Measurements from ENCODE around the gene MTHFD1L.
"Not testable (repeated sequence)": the region's sequence is repeated elsewhere in the genome, so short reads cannot be mapped to it uniquely, and the experiment has no call there.

The MTHFD1L gene

DNA sequence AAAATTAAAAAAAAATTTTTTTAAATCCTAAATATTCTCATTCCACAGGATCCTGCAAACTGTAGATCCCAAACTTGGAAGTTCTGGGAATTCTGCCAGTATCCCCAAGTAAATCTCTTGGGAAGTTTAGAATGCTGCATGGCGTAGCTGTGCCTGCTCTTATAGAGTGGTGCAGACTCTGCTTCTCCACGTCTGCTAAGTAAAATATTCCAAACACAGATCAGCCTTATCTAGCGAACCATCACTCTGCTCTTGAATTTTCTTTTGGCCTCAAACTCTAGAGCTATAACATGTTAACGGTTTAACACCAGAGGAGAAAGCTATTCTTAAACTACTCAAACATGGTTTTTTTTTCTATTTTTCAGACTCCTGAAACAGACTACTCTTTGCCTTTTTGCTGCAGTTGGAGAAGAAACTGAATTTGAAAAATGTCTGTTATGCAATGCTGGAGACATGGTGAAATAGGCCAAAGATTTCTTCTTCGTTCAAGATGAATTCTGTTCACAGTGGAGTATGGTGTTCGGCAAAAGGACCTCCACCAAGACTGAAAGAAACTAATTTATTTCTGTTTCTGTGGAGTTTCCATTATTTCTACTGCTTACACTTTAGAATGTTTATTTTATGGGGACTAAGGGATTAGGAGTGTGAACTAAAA, 235.8 kb downstream of the MTHFD1L start:
- no peak for DNase-seq

DNA sequence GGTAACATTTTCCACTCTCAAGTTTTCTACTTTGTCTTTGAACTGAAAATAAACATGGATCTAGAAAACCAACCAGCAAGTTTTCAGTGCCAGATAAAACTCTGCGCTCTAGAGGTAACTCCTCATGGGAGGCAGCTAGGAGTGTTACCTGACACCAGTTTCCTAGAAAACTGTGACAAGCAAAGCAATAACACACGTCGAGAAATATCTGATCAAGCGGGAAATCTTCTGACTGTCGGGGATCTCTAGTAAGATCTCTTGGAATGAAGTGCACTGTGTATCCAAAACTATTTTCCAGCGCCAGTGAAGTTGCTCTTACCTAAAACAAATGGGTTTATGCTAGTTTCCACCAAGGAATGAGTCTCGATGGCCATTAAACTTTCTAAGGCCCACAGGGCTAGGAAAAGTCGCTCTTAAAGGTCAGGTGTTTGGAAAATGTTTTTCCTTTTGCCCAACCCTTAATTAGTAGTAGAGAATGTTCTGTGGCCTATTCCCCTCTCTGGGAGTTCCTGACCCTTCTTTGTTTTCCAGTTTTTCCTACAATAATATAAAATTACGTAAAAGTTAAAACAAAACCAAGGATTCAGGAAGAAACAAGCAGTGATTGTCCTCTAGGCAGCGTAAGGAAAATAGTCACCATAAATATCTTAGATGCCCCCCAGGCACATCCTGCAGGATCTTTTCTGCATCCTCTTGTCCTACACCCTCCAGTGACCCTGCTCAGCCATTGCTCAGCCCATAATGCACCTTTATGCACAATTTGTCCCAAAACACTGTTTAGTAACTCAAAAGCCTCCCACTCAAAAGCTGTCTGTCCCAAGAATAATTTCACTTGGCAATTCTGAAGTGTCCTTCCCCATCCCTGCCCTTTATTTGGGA, 236.6 kb downstream of the MTHFD1L start:
- no peak for DNase-seq

DNA sequence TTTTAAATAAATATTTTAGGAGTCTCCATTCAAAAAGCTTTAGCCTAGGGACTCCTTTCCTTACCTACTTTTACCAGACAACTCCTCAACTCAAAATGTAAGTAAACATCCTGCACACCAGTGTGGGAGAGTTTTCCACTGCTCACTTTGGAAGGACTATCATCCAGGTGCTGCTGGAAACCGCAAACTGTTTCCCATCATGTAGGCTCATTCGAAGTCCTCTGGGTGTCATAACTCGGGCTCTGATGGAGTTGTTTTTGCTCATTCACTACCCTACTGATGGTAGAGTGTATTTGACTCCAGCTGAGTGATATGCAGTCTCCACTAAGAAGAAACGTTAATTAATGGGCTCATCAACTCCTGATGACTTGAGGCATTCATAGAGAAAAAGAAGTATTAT, 237.8 kb downstream of the MTHFD1L start:
- DNase-seq: no peak

GRCh38 chr6:151107897-151108427, 242.5 kb downstream of the MTHFD1L start:
- no peak for DNase-seq

- DNase-seq: no peak
These were observed 243.0 kb downstream of the MTHFD1L start for GRCh38 chr6:151108548-151108947.

GRCh38 chr6:151109361-151109760, 243.9 kb downstream of the MTHFD1L start:
- no peak for DNase-seq

GRCh38 chr6:151109869-151110575, 244.5 kb downstream of the MTHFD1L start:
- DNase-seq: no peak

DNA sequence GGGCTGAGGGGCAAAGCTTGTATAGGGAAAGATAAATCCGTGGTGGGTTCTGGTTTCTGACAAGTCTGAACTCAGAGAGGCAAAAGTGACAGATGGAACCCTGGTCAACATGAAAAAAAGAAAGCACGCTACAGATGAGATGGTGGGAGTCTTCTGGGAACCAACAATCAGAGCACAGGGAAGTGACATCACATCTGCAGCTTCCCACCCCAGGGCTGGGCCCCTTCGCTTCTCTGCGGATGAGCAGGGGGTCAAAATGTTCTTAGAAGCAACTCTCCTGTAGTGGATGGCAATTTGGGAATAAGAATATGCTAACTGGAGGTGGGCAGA, 245.0 kb downstream of the MTHFD1L start:
- no peak for DNase-seq

- DNase-seq: no peak
These were observed 246.2 kb downstream of the MTHFD1L start for GRCh38 chr6:151111670-151112069.

GRCh38 chr6:151112130-151112529, 246.6 kb downstream of the MTHFD1L start:
- DNase-seq: no peak

- not testable (repeated sequence) for DNase-seq
These were observed 247.4 kb downstream of the MTHFD1L start for GRCh38 chr6:151112884-151113283.

- no peak for DNase-seq
These were observed 248.1 kb downstream of the MTHFD1L start for GRCh38 chr6:151113641-151114040.

- DNase-seq: no peak
These were observed 253.1 kb downstream of the MTHFD1L start for GRCh38 chr6:151118461-151119123.

GRCh38 chr6:151119823-151120524, 254.5 kb downstream of the MTHFD1L start:
- DNase-seq: no peak

DNA sequence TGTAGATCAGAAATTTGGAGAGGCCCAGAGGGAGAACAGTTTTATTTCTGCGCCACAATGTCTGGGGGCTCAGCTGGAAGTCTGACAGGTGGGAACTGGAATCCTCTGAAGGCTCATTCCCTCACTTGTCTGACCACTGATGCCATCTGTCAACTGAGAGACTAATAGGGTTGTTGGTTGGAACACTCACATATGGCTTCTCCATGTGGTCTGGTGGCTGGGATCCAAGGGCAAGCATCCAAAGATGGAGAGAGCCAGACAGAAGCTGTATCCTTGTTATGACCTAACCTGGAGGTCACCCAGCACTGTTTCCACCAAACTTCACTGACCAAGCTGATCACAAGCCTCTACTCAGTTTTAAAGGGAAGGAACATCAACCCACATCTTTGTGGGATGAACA, 256.4 kb downstream of the MTHFD1L start:
- DNase-seq: no peak

GRCh38 chr6:151123641-151124040, 258.1 kb downstream of the MTHFD1L start:
- not testable (repeated sequence) for DNase-seq

DNA sequence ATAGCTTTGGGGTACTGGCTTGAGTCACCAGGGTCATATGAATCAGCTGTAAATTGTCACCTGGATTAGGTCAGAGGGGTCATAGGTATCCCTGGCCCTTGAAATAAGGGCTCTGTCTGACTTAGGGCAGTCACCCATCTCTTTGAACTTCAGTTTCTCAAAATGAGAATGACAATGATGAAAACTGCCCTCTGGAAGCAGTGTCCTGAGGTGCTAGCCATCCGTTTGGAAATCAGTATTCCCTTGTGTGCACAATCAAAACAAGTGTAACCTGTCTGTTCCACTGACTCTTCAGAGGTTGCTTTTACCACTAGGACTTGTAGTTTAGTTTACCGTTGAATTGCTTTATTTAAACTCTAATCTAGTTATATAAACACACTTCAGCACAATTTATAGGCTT, 259.7 kb downstream of the MTHFD1L start:
- DNase-seq: not testable (repeated sequence)

- not testable (repeated sequence) for DNase-seq
These were observed 260.3 kb downstream of the MTHFD1L start for GRCh38 chr6:151125651-151126416.

DNA sequence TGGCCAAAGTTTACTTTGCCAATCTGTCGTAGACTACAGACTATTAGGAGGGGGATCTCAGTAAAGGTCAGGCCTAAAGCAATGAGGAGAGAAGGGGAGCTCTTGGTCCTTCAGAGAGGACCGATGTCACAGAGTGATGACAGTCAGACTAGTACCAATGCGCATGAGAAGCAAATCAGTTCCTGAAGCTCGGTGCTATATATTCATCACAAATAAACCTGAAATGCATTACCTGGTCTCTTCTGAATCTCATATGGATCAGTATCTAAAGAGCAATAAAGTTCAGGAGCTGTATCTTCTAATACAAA, 260.9 kb downstream of the MTHFD1L start:
- not testable (repeated sequence) for DNase-seq

- not testable (repeated sequence) for DNase-seq
These were observed 261.8 kb downstream of the MTHFD1L start for GRCh38 chr6:151127133-151127798.

DNA sequence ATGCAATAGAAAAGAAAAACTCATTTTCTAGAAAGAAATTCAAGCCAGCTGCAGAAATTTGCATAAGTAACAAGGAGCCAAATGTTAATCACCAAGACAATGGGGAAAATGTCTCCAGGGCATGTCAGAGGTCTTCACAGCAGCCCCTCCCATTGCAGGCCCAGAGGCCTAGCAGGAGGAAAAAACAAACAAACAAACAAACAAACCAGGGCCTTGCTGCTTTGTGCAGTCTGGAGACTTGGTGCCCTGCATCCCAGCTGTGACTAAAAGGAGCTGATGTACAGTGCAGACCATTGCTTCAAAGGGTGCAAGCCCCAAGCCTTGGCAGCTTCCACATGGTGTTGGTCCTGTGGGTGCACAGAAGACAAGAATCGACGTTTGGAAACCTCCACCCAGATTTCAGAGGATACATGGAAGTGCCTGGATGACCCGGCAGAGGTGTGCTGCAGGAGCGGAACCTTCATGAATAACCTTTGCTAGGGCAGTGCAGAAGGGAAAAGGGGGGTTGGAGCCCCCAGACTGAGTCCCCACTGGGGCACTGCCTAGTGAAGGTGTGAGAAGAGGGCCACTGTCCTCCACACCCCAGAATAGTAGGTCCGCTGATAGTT, 263.4 kb downstream of the MTHFD1L start:
- no peak for DNase-seq

Data from NCI-H2107 (cell line).